Trophoblast cell (in vitro differentiated cells and primary cell): ENCODE data around the gene JKAMP.

Source experiments
- DNase-seq, 2 donors: peaks; one replicate each; pipeline ENCODE4 v3.0.0-alpha.2; 2016
- H2AFZ ChIP-seq: 2 replicates; pipeline ENCODE4 v1.6.1; 2013; ENCODE audit warnings: low read length, moderate library complexity, mild to moderate bottlenecking; ENCODE audit not compliant: insufficient read depth, poor library complexity
- H2AK5ac ChIP-seq: 2 replicates; pipeline ENCODE4 v1.6.1; 2013; ENCODE audit warnings: mild to moderate bottlenecking, low read length
- H2BK120ac ChIP-seq: 2 replicates; pipeline ENCODE4 v1.6.1; 2013; ENCODE audit warnings: low read length, mild to moderate bottlenecking, moderate library complexity; ENCODE audit not compliant: insufficient read depth, poor library complexity
- H2BK12ac ChIP-seq: 2 replicates; pipeline ENCODE4 v1.6.1; 2013; ENCODE audit warnings: mild to moderate bottlenecking, low read length, moderate library complexity
- H2BK5ac ChIP-seq: 2 replicates; pipeline ENCODE4 v1.6.1; 2013; ENCODE audit warnings: low read length, low read depth, moderate library complexity, mild to moderate bottlenecking; ENCODE audit not compliant: poor library complexity
- H3K14ac ChIP-seq: 2 replicates; pipeline ENCODE4 v1.6.1; 2013; ENCODE audit warnings: mild to moderate bottlenecking, low read length
- H3K18ac ChIP-seq: 2 replicates; pipeline ENCODE4 v1.6.1; 2013; ENCODE audit warnings: mild to moderate bottlenecking, low read length
- H3K23ac ChIP-seq: 2 replicates; pipeline ENCODE4 v1.6.1; 2013; ENCODE audit warnings: low read length
- H3K27ac ChIP-seq: 2 replicates; pipeline ENCODE4 v1.5.1; 2013; ENCODE audit warnings: low read depth, mild to moderate bottlenecking, inconsistent platforms, low read length, moderate library complexity
- H3K27me3 ChIP-seq: 2 replicates; pipeline ENCODE4 v1.6.1; 2013; ENCODE audit warnings: inconsistent platforms, mild to moderate bottlenecking, low read length, moderate library complexity; ENCODE audit not compliant: insufficient read depth
- H3K36me3 ChIP-seq, 2 experiments: 1 replicate in 1 of 2; 2 replicates in 1 of 2; pipeline ENCODE4 v1.6.1; 2013; ENCODE audit warnings: low read length in 2 of 2, mild to moderate bottlenecking in 2 of 2, moderate library complexity in 1 of 2; ENCODE audit not compliant: insufficient read depth in 2 of 2, control insufficient read depth in 1 of 2
- H3K4ac ChIP-seq: 2 replicates; pipeline ENCODE4 v1.6.1; 2013; ENCODE audit warnings: low read depth, mild to moderate bottlenecking, low read length, moderate library complexity
- H3K4me1 ChIP-seq, 2 experiments: 1 replicate in 1 of 2; 2 replicates in 1 of 2; pipeline ENCODE4 v1.6.1; 2013; ENCODE audit warnings: low read length in 2 of 2, mild to moderate bottlenecking in 2 of 2, moderate library complexity in 1 of 2; ENCODE audit not compliant: insufficient read depth in 2 of 2, control insufficient read depth in 1 of 2
- H3K4me2 ChIP-seq: 2 replicates; pipeline ENCODE4 v1.6.1; 2013; ENCODE audit warnings: inconsistent platforms, mild to moderate bottlenecking, low read length, moderate library complexity
- H3K4me3 ChIP-seq: 2 replicates; pipeline ENCODE4 v1.5.1; 2013; ENCODE audit warnings: mild to moderate bottlenecking, low read depth, low read length, inconsistent platforms
- H3K79me1 ChIP-seq: one replicate; pipeline ENCODE4 v1.6.1; 2013; ENCODE audit warnings: low read length
- H3K79me2 ChIP-seq: 2 replicates; pipeline ENCODE4 v1.6.1; 2013; ENCODE audit warnings: low read length, mild to moderate bottlenecking; ENCODE audit not compliant: control insufficient read depth, insufficient read depth, poor library complexity
- H3K9ac ChIP-seq: 2 replicates; pipeline ENCODE4 v1.6.1; 2013; ENCODE audit warnings: mild to moderate bottlenecking, low read length
- H3K9me3 ChIP-seq: 2 replicates; pipeline ENCODE4 v1.6.1; 2013; ENCODE audit warnings: low read depth, mild to moderate bottlenecking, control low read depth, inconsistent platforms, low read length; ENCODE audit not compliant: insufficient read depth
- H4K12ac ChIP-seq: 2 replicates; pipeline ENCODE4 v1.6.1; 2013; ENCODE audit warnings: low read depth, mild to moderate bottlenecking, low read length, moderate library complexity
- H4K8ac ChIP-seq: 2 replicates; pipeline ENCODE4 v1.6.1; 2013; ENCODE audit warnings: low read depth, mild to moderate bottlenecking, low read length, moderate library complexity
- H4K91ac ChIP-seq: one replicate; pipeline ENCODE4 v1.6.1; 2013; ENCODE audit warnings: low read depth, mild to moderate bottlenecking, low read length, moderate library complexity
- WGBS: extraction: QIAGEN DNeasy Blood & Tissue Kit; methylation state at CpG from one replicate; pipeline ENCODE4 v1.1.7; 2013; ENCODE audit warnings: missing lambda C conversion rate; ENCODE audit not compliant: insufficient read length, insufficient coverage; ENCODE audit errors: extremely low coverage; 5-methylcytosine and 5-hydroxymethylcytosine counted together

The JKAMP gene

DNA sequence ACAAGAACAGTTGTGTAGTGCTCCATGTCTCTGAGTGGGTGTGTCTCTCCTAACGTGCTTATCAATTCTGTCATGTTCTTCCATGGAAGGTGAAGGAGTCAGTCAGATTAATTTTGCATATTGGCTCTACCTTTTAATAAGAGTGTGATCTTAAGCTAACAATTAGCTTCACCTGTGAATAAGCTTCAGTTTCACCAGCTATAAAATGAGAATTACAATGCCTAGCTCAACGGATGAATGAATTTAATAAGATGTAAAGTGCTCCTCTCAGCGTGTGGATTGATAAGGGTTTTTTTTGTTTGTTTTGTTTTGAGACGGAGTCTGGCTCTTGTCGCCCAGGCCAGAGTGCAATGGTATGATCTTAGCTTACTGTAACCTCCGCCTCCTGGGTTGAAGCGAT, 59.6 kb downstream of the JKAMP start:
- H3K14ac ChIP-seq: no peak overlapping the region
- H3K9ac ChIP-seq: no peak overlapping the region
- no peak overlapping the region for H4K12ac ChIP-seq
- H3K4me1 ChIP-seq: no peaks in the 10 kb centered on the region
- H3K36me3 ChIP-seq: no peaks in the 10 kb centered on the region
- H3K4me2 ChIP-seq: no peak overlapping the region
- H3K27me3 ChIP-seq: no peaks in the 10 kb centered on the region
- H3K4me3 ChIP-seq: no peak overlapping the region
- no peak overlapping the region for H2BK5ac ChIP-seq
- H4K8ac ChIP-seq: no peak overlapping the region
- no peak for DNase-seq
- no peaks in the 10 kb centered on the region for H3K9me3 ChIP-seq
- no peak overlapping the region for H3K27ac ChIP-seq
- no peak overlapping the region for H3K23ac ChIP-seq
- H2BK120ac ChIP-seq: no peak overlapping the region
- no peaks in the 10 kb centered on the region for H3K79me1 ChIP-seq
- no peaks in the 10 kb centered on the region for H3K79me2 ChIP-seq
- H3K4ac ChIP-seq: no peak overlapping the region
- WGBS: no CpG with 5 or more reads among the region's 7 CpGs
- H2AFZ ChIP-seq: no peak overlapping the region
- H4K91ac ChIP-seq: no peak overlapping the region
- no peak overlapping the region for H2AK5ac ChIP-seq
- H2BK12ac ChIP-seq: no peak overlapping the region
- no peak overlapping the region for H3K18ac ChIP-seq

DNA sequence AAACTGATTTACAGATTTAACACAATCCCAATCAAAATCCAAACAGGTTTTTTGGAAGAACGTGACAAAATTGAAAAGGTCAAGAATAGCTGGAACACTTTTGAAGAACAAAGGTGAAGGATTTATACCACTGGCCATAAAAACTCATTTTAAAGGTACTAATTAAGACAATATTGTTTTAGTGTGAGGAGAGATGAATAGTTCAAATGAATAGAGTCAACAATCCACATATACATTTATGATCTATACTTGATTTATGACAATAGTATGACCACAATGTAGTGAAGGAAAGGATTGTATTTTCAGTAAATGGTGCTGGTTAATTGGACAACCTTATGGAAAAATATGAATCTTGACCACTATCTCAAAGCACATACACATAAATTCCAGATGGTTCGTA, 63.0 kb downstream of the JKAMP start:
- H3K4me1 ChIP-seq: no peaks in the 10 kb centered on the region
- no peak overlapping the region for H2BK5ac ChIP-seq
- H4K91ac ChIP-seq: no peak overlapping the region
- no peak overlapping the region for H3K4me2 ChIP-seq
- H3K79me1 ChIP-seq: no peaks in the 10 kb centered on the region
- H2AFZ ChIP-seq: no peak overlapping the region
- no peaks in the 10 kb centered on the region for H3K36me3 ChIP-seq
- H4K12ac ChIP-seq: no peak overlapping the region
- H3K23ac ChIP-seq: no peak overlapping the region
- H3K27ac ChIP-seq: no peak overlapping the region
- H3K79me2 ChIP-seq: no peaks in the 10 kb centered on the region
- H2BK120ac ChIP-seq: no peak overlapping the region
- no peak overlapping the region for H4K8ac ChIP-seq
- H3K9me3 ChIP-seq: peaks cover 6% of the 10 kb centered on the region
- WGBS: no CpG with 5 or more reads among the region's 2 CpGs
- no peak overlapping the region for H3K9ac ChIP-seq
- H2BK12ac ChIP-seq: no peak overlapping the region
- no peak overlapping the region for H3K18ac ChIP-seq
- no peak overlapping the region for H3K4me3 ChIP-seq
- H2AK5ac ChIP-seq: no peak overlapping the region
- H3K27me3 ChIP-seq: no peaks in the 10 kb centered on the region
- no peak overlapping the region for H3K14ac ChIP-seq
- DNase-seq: no peak
- H3K4ac ChIP-seq: no peak overlapping the region
